Vagina (tissue), 2 donors: ENCODE data around the gene ADD1.

Source experiments
- CTCF ChIP-seq, 3 experiments: fragments of 450-650 bp in 2 of 3; fragments of 200-600 bp in 1 of 3; sonication (generic) in 1 of 3; IDR thresholded peaks; one replicate each; pipeline ENCODE4 v1.5.1; 2017 to 2019; ENCODE audit warnings: antibody characterized with exemption in 3 of 3, mild to moderate bottlenecking in 2 of 3, moderate library complexity in 2 of 3
- POLR2A ChIP-seq, 2 donors: fragments of 450-650 bp; IDR thresholded peaks; one replicate each; pipeline ENCODE4 v1.6.1; 2017; ENCODE audit warnings: antibody characterized with exemption in 2 of 2, mild to moderate bottlenecking in 2 of 2, moderate library complexity in 2 of 2

- TF ChIP-seq POLR2A (IDR thresholded peaks at IDR 0.05) (no peak), CTCF (IDR thresholded peaks at IDR 0.05) (no peak)
These were observed 66.8 kb downstream of the ADD1 start for GRCh38 chr4:2910409-2910808.
